ENCODE data around the gene ZMAT1. TPM values are rescaled to one million over a fixed set of nuclear protein-coding genes. Genes with fewer than 3 reads are reported as not detected.
A peak's percentile ranks its signal among the peaks of the same experiment; 100 is the strongest.

ZMAT1 gene
- total RNA-seq, 2 donors from 2014 or later: 7.3 to 14.2 TPM

DNA sequence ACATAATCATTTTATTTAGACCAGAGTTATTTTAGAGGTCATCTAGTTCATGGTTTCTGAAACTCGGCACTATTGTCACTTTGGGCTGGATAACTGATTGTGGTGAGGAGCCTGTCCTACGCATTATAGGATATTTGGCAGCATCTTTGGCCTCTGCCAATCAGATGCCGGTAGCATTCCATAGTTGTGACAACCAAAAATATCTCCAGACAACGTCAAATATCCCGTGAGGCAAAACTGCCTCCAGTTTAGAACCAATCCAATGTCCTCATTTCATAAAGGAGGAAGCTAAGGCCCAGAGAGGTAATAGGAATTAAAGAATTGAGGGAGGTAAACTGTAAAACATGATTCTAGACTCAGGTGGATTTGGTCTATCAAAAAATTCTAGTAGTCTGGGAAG, 6.1 kb downstream of the ZMAT1 start:
- Histone ChIP-seq H3K4me1 (replicated peaks) (no peaks in the 10 kb centered on the region), H3K9me3 (no peaks in the 10 kb centered on the region), H3K27ac (no peak overlapping the region), H3K27me3 (replicated peaks; ENCODE audit: insufficient read depth) (no peaks in the 10 kb centered on the region), H3K4me3 (no peak overlapping the region), H3K36me3 (no peaks in the 10 kb centered on the region)
- no peak for DNase-seq (ENCODE audit: low spot score)
- 85% methylated on average over 5 of the region's 5 CpGs for WGBS
- intact Hi-C loops (cut with DNase I): no loop called here
- TF ChIP-seq, protein P1, sequence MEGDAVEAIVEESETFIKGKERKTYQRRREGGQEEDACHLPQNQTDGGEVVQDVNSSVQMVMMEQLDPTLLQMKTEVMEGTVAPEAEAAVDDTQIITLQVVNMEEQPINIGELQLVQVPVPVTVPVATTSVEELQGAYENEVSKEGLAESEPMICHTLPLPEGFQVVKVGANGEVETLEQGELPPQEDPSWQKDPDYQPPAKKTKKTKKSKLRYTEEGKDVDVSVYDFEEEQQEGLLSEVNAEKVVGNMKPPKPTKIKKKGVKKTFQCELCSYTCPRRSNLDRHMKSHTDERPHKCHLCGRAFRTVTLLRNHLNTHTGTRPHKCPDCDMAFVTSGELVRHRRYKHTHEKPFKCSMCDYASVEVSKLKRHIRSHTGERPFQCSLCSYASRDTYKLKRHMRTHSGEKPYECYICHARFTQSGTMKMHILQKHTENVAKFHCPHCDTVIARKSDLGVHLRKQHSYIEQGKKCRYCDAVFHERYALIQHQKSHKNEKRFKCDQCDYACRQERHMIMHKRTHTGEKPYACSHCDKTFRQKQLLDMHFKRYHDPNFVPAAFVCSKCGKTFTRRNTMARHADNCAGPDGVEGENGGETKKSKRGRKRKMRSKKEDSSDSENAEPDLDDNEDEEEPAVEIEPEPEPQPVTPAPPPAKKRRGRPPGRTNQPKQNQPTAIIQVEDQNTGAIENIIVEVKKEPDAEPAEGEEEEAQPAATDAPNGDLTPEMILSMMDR (IDR thresholded peaks at IDR 0.05): no peak
- no peak for TF ChIP-seq POLR2AphosphoS5 (IDR thresholded peaks at IDR 0.05)

DNA sequence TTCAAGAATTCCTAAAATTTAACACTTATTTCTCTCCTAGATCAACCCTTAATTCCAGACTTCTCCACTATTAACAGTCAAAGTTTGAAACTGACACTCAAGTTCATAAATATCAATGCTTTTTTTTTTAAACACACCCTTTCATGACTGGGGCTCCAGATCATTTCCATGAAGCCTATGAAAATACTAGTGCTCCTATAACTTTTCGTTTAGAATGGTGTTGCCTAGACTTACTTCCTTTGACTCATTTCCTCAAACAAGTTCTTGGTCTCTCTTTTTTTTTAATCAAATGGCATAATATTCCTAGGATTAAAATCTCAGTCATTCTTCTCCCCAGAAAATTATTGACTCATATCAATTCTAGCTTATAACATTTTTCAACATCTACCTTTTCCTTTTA, 13.1 kb downstream of the ZMAT1 start:
- H3K4me3 ChIP-seq: no peak overlapping the region
- H3K36me3 ChIP-seq: no peaks in the 10 kb centered on the region
- intact Hi-C loops (cut with DNase I): no loop called here
- no peak for DNase-seq (ENCODE audit: low spot score)
- no peaks in the 10 kb centered on the region for H3K9me3 ChIP-seq
- no peaks in the 10 kb centered on the region for H3K4me1 ChIP-seq (replicated peaks)
- no peaks in the 10 kb centered on the region for H3K27me3 ChIP-seq (replicated peaks; ENCODE audit: insufficient read depth)
- 57% methylated on average over 1 of the region's 1 CpG for WGBS
- TF ChIP-seq, protein P1 (IDR thresholded peaks at IDR 0.05): no peak
- TF ChIP-seq POLR2AphosphoS5 (IDR thresholded peaks at IDR 0.05) (no peak), POLR2A (IDR thresholded peaks at IDR 0.05) (no peak)
- H3K27ac ChIP-seq: no peak overlapping the region

DNA sequence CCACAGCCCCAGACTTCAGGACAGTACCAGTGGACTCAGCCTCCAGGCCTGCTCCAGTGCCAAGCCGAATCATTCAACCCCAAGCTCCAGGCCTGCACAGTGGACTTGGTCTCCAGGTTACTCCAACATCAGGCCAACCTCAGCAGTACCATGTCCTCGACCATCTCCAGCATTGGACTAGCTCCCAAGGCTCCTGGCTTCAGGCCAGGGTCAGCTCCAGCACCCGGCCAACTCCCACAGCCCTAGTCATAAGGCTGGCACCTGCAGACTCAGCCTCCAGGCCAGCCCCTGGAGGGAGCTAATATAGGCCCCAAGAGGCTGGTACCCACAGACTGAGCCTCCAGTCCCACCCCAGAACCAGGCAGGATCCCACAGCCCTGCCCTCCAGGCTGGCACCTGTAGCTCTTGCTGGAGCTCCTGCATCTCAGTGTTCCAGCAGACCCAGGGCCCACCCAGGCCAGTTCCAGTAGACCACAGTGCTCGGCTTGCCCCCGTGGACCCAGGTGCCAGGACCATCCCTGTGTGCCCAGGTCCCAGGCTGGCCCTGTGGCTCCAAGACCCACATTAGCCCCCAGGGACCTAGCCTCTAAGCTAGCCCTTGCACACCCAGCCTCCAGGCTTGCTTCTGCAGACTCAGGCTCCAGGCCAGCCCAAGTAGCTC, 25.6 kb downstream of the ZMAT1 start:
- Histone ChIP-seq H3K4me3 (no peak overlapping the region), H3K36me3 (no peaks in the 10 kb centered on the region), H3K27ac (no peak overlapping the region), H3K9me3 (no peaks in the 10 kb centered on the region), H3K4me1 (replicated peaks) (no peaks in the 10 kb centered on the region), H3K27me3 (replicated peaks; ENCODE audit: insufficient read depth) (no peaks in the 10 kb centered on the region)
- no peak for DNase-seq (ENCODE audit: low spot score)
- intact Hi-C loops (cut with DNase I): no loop called here
- no peak for TF ChIP-seq POLR2A (IDR thresholded peaks at IDR 0.05)
- TF ChIP-seq, protein P1 (IDR thresholded peaks at IDR 0.05): no peak
- TF ChIP-seq POLR2AphosphoS5 (IDR thresholded peaks at IDR 0.05): no peak
- no CpG with 5 or more reads among the region's 5 CpGs for WGBS

DNA sequence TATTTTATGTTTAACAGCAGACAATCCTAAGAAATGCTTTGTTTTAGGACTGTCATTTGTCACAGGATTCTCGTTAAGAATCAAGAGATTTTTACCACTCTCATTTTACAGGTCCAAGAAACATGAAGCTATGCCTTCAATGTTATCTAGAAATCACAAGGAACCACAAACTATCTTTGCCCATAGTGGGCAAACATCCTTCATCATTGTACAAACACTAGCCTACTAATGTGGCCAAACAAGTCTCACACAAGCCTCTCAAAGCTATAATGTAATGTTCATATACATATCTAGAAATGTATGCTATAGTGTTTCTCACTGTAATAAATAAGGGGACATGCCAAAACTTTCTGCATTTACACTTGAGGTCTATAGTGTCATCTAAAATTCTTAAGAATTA, 26.8 kb downstream of the ZMAT1 start:
- Histone ChIP-seq H3K27ac (no peak overlapping the region), H3K36me3 (no peaks in the 10 kb centered on the region), H3K27me3 (replicated peaks; ENCODE audit: insufficient read depth) (no peaks in the 10 kb centered on the region), H3K4me1 (replicated peaks) (no peaks in the 10 kb centered on the region), H3K4me3 (no peak overlapping the region), H3K9me3 (no peaks in the 10 kb centered on the region)
- 58% methylated on average over 1 of the region's 1 CpG for WGBS
- TF ChIP-seq, protein P1 (IDR thresholded peaks at IDR 0.05): no peak
- peak; percentile 39 for TF ChIP-seq POLR2AphosphoS5 (IDR thresholded peaks at IDR 0.05)
- no peak for DNase-seq (ENCODE audit: low spot score)
- intact Hi-C loops (cut with DNase I): no loop called here

Small RNA genes within 50 kb of the gene (small RNA-seq; reads per million reads assigned to genes)
- 0 reads per million in 2 donors for gene RNU6-345P

Other genes starting within 250 kb of the ZMAT1 start
- 10 to 100 TPM in 1 of 2 donors, 1 to 10 TPM in 1; 1.6 to 37.0 TPM for gene TCEAL2, start 193.7 kb upstream of the ZMAT1 start, total RNA-seq
- gene TCEAL6, start 210.5 kb upstream of the ZMAT1 start, total RNA-seq: 10 to 100 TPM in 1 of 2 donors, not detected in 1; 36.8 TPM
- gene BEX5, start 223.9 kb upstream of the ZMAT1 start, total RNA-seq: 10 to 100 TPM in 1 of 2 donors, 1 to 10 TPM in 1; 3.2 to 24.5 TPM